CD8-positive, alpha-beta memory T cell (primary cell): ENCODE data around the gene ERGIC1. TPM values are rescaled to one million over a fixed set of nuclear protein-coding genes. Genes with fewer than 3 reads are reported as not detected.
"Not testable (repeated sequence)": the region's sequence is repeated elsewhere in the genome, so short reads cannot be mapped to it uniquely, and the experiment has no call there.

Experiments
- CTCF ChIA-PET: fragments of 350-600 bp; sonication (Branson Sonifier 250); formaldehyde crosslinking; loops from one replicate; lab custom pipeline; 2021; ENCODE audit warnings: antibody characterized with exemption; lab: Charles Lee
- POLR2A ChIA-PET: fragments of 350-600 bp; sonication (Branson Sonifier 250); formaldehyde crosslinking; loops from one replicate; lab custom pipeline; 2021; ENCODE audit warnings: antibody characterized with exemption; lab: Charles Lee
- DNase-seq, 5 donors: peaks; one replicate each; pipeline versions ENCODE4 v3.0.0 to v3.0.0-alpha.2; 2020 to 2022; ENCODE audit warnings: mixed read lengths in 1 of 5
- H3K27ac ChIP-seq: one replicate; pipeline ENCODE4 v1.7.0; 2013; ENCODE audit warnings: low read depth, mild to moderate bottlenecking, low read length, moderate library complexity
- H3K27me3 ChIP-seq: 2 replicates; pipeline ENCODE4 v1.7.0; 2013; ENCODE audit warnings: low read length, mild to moderate bottlenecking; ENCODE audit not compliant: insufficient read depth, poor library complexity, severe bottlenecking
- H3K36me3 ChIP-seq: 2 replicates; pipeline ENCODE4 v1.7.0; 2013; ENCODE audit warnings: mild to moderate bottlenecking, low read length, moderate library complexity; ENCODE audit not compliant: insufficient read depth
- H3K4me1 ChIP-seq: 2 replicates; pipeline ENCODE4 v1.7.0; 2013; ENCODE audit warnings: mild to moderate bottlenecking, low read length, moderate library complexity; ENCODE audit not compliant: insufficient read depth
- H3K4me3 ChIP-seq: 2 replicates; pipeline ENCODE4 v1.7.0; 2013; ENCODE audit warnings: mild to moderate bottlenecking, low read length
- H3K9me3 ChIP-seq: 2 replicates; pipeline ENCODE4 v1.7.0; 2013; ENCODE audit warnings: mild to moderate bottlenecking, low read length
- H3K27ac Mint-ChIP-seq, 8 donors: one replicate each; pipeline ENCODE4 v1.8.0; 2020 to 2021; ENCODE audit warnings: mixed read lengths in 8 of 8, mild to moderate bottlenecking in 6 of 8, inconsistent platforms in 3 of 8, moderate library complexity in 3 of 8
- H3K27me3 Mint-ChIP-seq, 2 donors: one replicate each; pipeline ENCODE4 v1.8.0; 2020 to 2021; ENCODE audit warnings: mixed read lengths in 2 of 2, mild to moderate bottlenecking in 1 of 2, moderate library complexity in 1 of 2
- H3K36me3 Mint-ChIP-seq, 3 donors: one replicate each; pipeline ENCODE4 v1.8.0; 2020 to 2021; ENCODE audit warnings: mixed read lengths in 3 of 3, inconsistent platforms in 1 of 3, mild to moderate bottlenecking in 1 of 3
- H3K4me1 Mint-ChIP-seq, 3 donors: one replicate each; pipeline ENCODE4 v1.8.0; 2020 to 2021; ENCODE audit warnings: mixed read lengths in 3 of 3, inconsistent platforms in 1 of 3, mild to moderate bottlenecking in 1 of 3
- H3K4me3 Mint-ChIP-seq, 7 donors: one replicate each; pipeline ENCODE4 v1.8.0; 2020 to 2021; ENCODE audit warnings: mixed read lengths in 7 of 7, mild to moderate bottlenecking in 6 of 7, moderate library complexity in 4 of 7, inconsistent platforms in 2 of 7
- H3K9me3 Mint-ChIP-seq, 5 donors: one replicate each; pipeline ENCODE4 v1.8.0; 2020 to 2022; ENCODE audit warnings: mixed read lengths in 5 of 5, mild to moderate bottlenecking in 3 of 5, moderate library complexity in 2 of 5, inconsistent platforms in 1 of 5
- polyA plus RNA-seq: library from polyadenylated mRNA; unstranded; fragments of 300-500 nt; fragmentation: Illumina TruSeq; gene quantifications from one replicate; pipeline ENCODE4 v1.2.3, GENCODE V29; 2021
- total RNA-seq, 2 experiments: library from RNA; stranded (reverse); gene quantifications; one replicate each; pipeline ENCODE4 v1.2.3, GENCODE V29; 2021

The ERGIC1 gene
- total and polyA plus RNA-seq, 3 experiments from 2014 or later = 25.9 to 39.9 (median 39.7) TPM

GRCh38 chr5:172805018-172805683 lies 28.9 kb upstream of the ERGIC1 start:
- Histone ChIP-seq H3K27ac (no peak overlapping the region), H3K4me3 (no peak overlapping the region), H3K4me1 (peaks cover 11% of the 10 kb centered on the region), H3K27me3 (no peaks in the 10 kb centered on the region), H3K9me3 (no peaks in the 10 kb centered on the region), H3K36me3 (no peaks in the 10 kb centered on the region)
- H3K36me3 Mint-ChIP-seq = no peaks in the 10 kb centered on the region
- no peaks in the 10 kb centered on the region for H3K9me3 Mint-ChIP-seq
- peaks cover 13 to 19% (median 14%) of the 10 kb centered on the region in 3 donors for H3K4me1 Mint-ChIP-seq
- ChIA-PET CTCF (interaction anchor here (1.7 kb wide), 1 partner anchor 33 kb away, joined by 4 read pairs; no protein-coding TSS in a partner anchor), POLR2A (no interaction called here)
- peak overlapping the region in 6 of 8 donors; percentile 21 to 80 (median 52) for H3K27ac Mint-ChIP-seq
- H3K27me3 Mint-ChIP-seq = no peaks in the 10 kb centered on the region
- H3K4me3 Mint-ChIP-seq = no peak overlapping the region
- no peak for DNase-seq

- H3K4me1 ChIP-seq = peaks cover 11% of the 10 kb centered on the region
- Mint-ChIP-seq H3K27ac (peak overlapping the region in 6 of 8 donors; percentile 34 to 90 (median 81)), H3K4me1 (peaks cover 13 to 19% (median 14%) of the 10 kb centered on the region in 3 donors), H3K27me3 (no peaks in the 10 kb centered on the region), H3K4me3 (peak overlapping the region in 2 of 7 donors; percentile 29 to 30), H3K36me3 (no peaks in the 10 kb centered on the region), H3K9me3 (no peaks in the 10 kb centered on the region)
- no peaks in the 10 kb centered on the region for H3K9me3 ChIP-seq
- H3K36me3 ChIP-seq = no peaks in the 10 kb centered on the region
- POLR2A ChIA-PET = no interaction called here
- CTCF ChIA-PET = interaction anchor here (1.3 to 1.7 kb wide), 2 partner anchors 33 to 89 kb away, joined by 3 to 4 read pairs; no protein-coding TSS in a partner anchor
- no peak for DNase-seq
- H3K4me3 ChIP-seq = no peak overlapping the region
- H3K27me3 ChIP-seq = no peaks in the 10 kb centered on the region
- peak overlapping the region; percentile 11 for H3K27ac ChIP-seq
Observed at GRCh38 chr5:172805736-172806255, 28.3 kb upstream of the ERGIC1 start.

GRCh38 chr5:172806897-172807672 lies 27.0 kb upstream of the ERGIC1 start:
- POLR2A ChIA-PET = interaction anchor here (0.6 to 2.3 kb wide), 5 partner anchors 9 to 42 kb away, joined by 5 to 21 read pairs (median 12); partner anchors contain the start of gene DUSP1
- Mint-ChIP-seq H3K27me3 (no peaks in the 10 kb centered on the region), H3K4me1 (peaks cover 13 to 19% (median 14%) of the 10 kb centered on the region in 3 donors), H3K27ac (peak overlapping the region; percentile 83 to 97 (median 95)), H3K36me3 (no peaks in the 10 kb centered on the region), H3K4me3 (peak overlapping the region; percentile 13 to 90 (median 81)), H3K9me3 (no peaks in the 10 kb centered on the region)
- peak; percentile 56 to 91 (median 80) for DNase-seq
- CTCF ChIA-PET = interaction anchor here (0.7 to 1.3 kb wide), 7 partner anchors 18 to 99 kb away, joined by 3 to 5 read pairs (median 3); no protein-coding TSS in a partner anchor
- Histone ChIP-seq H3K27me3 (no peaks in the 10 kb centered on the region), H3K36me3 (no peaks in the 10 kb centered on the region), H3K4me1 (peaks cover 11% of the 10 kb centered on the region), H3K4me3 (peak overlapping the region; percentile 59), H3K27ac (peak overlapping the region; percentile 76), H3K9me3 (no peaks in the 10 kb centered on the region)

GRCh38 chr5:172807766-172808311 lies 26.2 kb upstream of the ERGIC1 start:
- POLR2A ChIA-PET = interaction anchor here (1.1 to 2.3 kb wide), 4 partner anchors 10 to 43 kb away, joined by 5 to 21 read pairs (median 10); partner anchors contain the start of gene DUSP1

GRCh38 chr5:172809774-172810173 lies 24.3 kb upstream of the ERGIC1 start:
- peak overlapping the region in 1 of 8 donors; percentile 72 for H3K27ac Mint-ChIP-seq
- H3K4me3 ChIP-seq = no peak overlapping the region
- peaks cover 11% of the 10 kb centered on the region for H3K4me1 ChIP-seq
- POLR2A ChIA-PET = interaction anchor here (0.6 kb wide), 1 partner anchor 102 kb away, joined by 4 read pairs; no protein-coding TSS in a partner anchor
- CTCF ChIA-PET = interaction anchor here (1.6 kb wide), 1 partner anchor 38 kb away, joined by 6 read pairs; no protein-coding TSS in a partner anchor
- no peaks in the 10 kb centered on the region for H3K9me3 Mint-ChIP-seq
- H3K4me1 Mint-ChIP-seq = peaks cover 13 to 19% (median 14%) of the 10 kb centered on the region in 3 donors
- no peaks in the 10 kb centered on the region for H3K36me3 Mint-ChIP-seq
- no peaks in the 10 kb centered on the region for H3K9me3 ChIP-seq
- no peaks in the 10 kb centered on the region for H3K27me3 Mint-ChIP-seq
- H3K27me3 ChIP-seq = no peaks in the 10 kb centered on the region
- no peaks in the 10 kb centered on the region for H3K36me3 ChIP-seq
- H3K4me3 Mint-ChIP-seq = no peak overlapping the region
- DNase-seq = no peak
- no peak overlapping the region for H3K27ac ChIP-seq

More at GRCh38 chr5:172807766-172808311, 26.2 kb upstream of the ERGIC1 start:
- Mint-ChIP-seq H3K4me3 (peak overlapping the region; percentile 27 to 90 (median 81)), H3K27me3 (no peaks in the 10 kb centered on the region), H3K4me1 (peaks cover 13 to 19% (median 14%) of the 10 kb centered on the region in 3 donors), H3K9me3 (no peaks in the 10 kb centered on the region), H3K36me3 (no peaks in the 10 kb centered on the region), H3K27ac (peak overlapping the region; percentile 83 to 97 (median 95))
- H3K36me3 ChIP-seq = no peaks in the 10 kb centered on the region
- peaks cover 11% of the 10 kb centered on the region for H3K4me1 ChIP-seq
- no peak for DNase-seq
- H3K9me3 ChIP-seq = no peaks in the 10 kb centered on the region
- H3K4me3 ChIP-seq = peak overlapping the region; percentile 59
- CTCF ChIA-PET = interaction anchor here (0.7 to 1.2 kb wide), 6 partner anchors 19 to 98 kb away, joined by 3 to 5 read pairs (median 4); no protein-coding TSS in a partner anchor
- peak overlapping the region; percentile 76 for H3K27ac ChIP-seq
- H3K27me3 ChIP-seq = no peaks in the 10 kb centered on the region

GRCh38 chr5:172810996-172811395 lies 23.1 kb upstream of the ERGIC1 start:
- CTCF ChIA-PET = interaction anchor here (1.6 kb wide), 1 partner anchor 39 kb away, joined by 6 read pairs; no protein-coding TSS in a partner anchor
- peaks cover 13 to 19% (median 14%) of the 10 kb centered on the region in 3 donors for H3K4me1 Mint-ChIP-seq
- H3K4me1 ChIP-seq = peaks cover 11% of the 10 kb centered on the region

GRCh38 chr5:172815631-172816030 lies 18.4 kb upstream of the ERGIC1 start:
- Histone ChIP-seq H3K27ac (no peak overlapping the region), H3K9me3 (no peaks in the 10 kb centered on the region), H3K36me3 (no peaks in the 10 kb centered on the region), H3K27me3 (no peaks in the 10 kb centered on the region), H3K4me1 (no peaks in the 10 kb centered on the region), H3K4me3 (no peak overlapping the region)
- CTCF ChIA-PET = interaction anchor here (1.0 kb wide), 2 partner anchors 18 to 43 kb away, joined by 3 to 5 read pairs; no protein-coding TSS in a partner anchor
- POLR2A ChIA-PET = no interaction called here
- DNase-seq = no peak
- Mint-ChIP-seq H3K27ac (no peak overlapping the region), H3K9me3 (no peaks in the 10 kb centered on the region), H3K4me3 (no peak overlapping the region), H3K27me3 (no peaks in the 10 kb centered on the region), H3K36me3 (no peaks in the 10 kb centered on the region), H3K4me1 (no peaks in the 10 kb centered on the region)

More at GRCh38 chr5:172810996-172811395, 23.1 kb upstream of the ERGIC1 start:
- POLR2A ChIA-PET, H3K36me3 Mint-ChIP-seq, H3K27me3 Mint-ChIP-seq, DNase-seq, H3K9me3 Mint-ChIP-seq, H3K4me3 ChIP-seq, H3K27ac ChIP-seq, H3K27me3 ChIP-seq, H3K9me3 ChIP-seq, H3K4me3 Mint-ChIP-seq, H3K36me3 ChIP-seq: not testable (repeated sequence)
- peak overlapping the region in 1 of 8 donors; percentile 75 for H3K27ac Mint-ChIP-seq
